Caco-2 (cell line): ENCODE results near the gene TASOR. TPM values are rescaled to one million over a fixed set of nuclear protein-coding genes. Genes with fewer than 3 reads are reported as not detected.
"Not testable (repeated sequence)": the region's sequence is repeated elsewhere in the genome, so short reads cannot be mapped to it uniquely, and the experiment has no call there.

ENCODE experiments used
- BruUV-seq: library from RNA; stranded (reverse); fragments of 400-500 nt; replicated peaks from 2 replicates; lab custom pipeline; 2021; lab: Mats Ljungman, UMichigan
- CTCF ChIA-PET: fragments of 300-600 bp; sonication (Branson Sonifier 250); formaldehyde crosslinking; loops from one replicate; lab custom pipeline; 2022; ENCODE audit warnings: antibody characterized with exemption; lab: Charles Lee
- POLR2A ChIA-PET: fragments of 300-600 bp; sonication (Branson Sonifier 250); formaldehyde crosslinking; loops from one replicate; lab custom pipeline; 2022; ENCODE audit warnings: antibody characterized with exemption; lab: Charles Lee
- DNase-seq, 2 experiments: peaks; one replicate each; pipeline versions ENCODE4 v3.0.0 to v3.0.0-alpha.2; 2020 to 2022
- H3K27me3 ChIP-seq: replicated peaks from 2 replicates; pipeline ENCODE4 v1.6.0; 2011; ENCODE audit warnings: low read length; ENCODE audit not compliant: control insufficient read depth, insufficient read depth
- H3K36me3 ChIP-seq: 2 replicates; pipeline ENCODE4 v1.5.1; 2011; ENCODE audit warnings: low read length; ENCODE audit not compliant: control insufficient read depth, insufficient read depth
- H3K4me1 ChIP-seq: fragments of 250-450 bp; sonication (Bioruptor Pico); 2 replicates; pipeline ENCODE4 v1.5.1; 2020; ENCODE audit warnings: mild to moderate bottlenecking
- H3K4me3 ChIP-seq: 2 replicates; pipeline ENCODE4 v1.5.1; 2011; ENCODE audit warnings: low read depth, mild to moderate bottlenecking, control low read depth, low read length
- H3K9me3 ChIP-seq: fragments of 250-450 bp; sonication (Bioruptor Pico); 2 replicates; pipeline ENCODE4 v1.5.1; 2020; ENCODE audit warnings: mild to moderate bottlenecking, moderate library complexity
- H3K27ac Mint-ChIP-seq: one replicate; pipeline ENCODE4 v1.8.0; 2022; ENCODE audit warnings: mixed read lengths; ENCODE audit not compliant: unreplicated experiment
- H3K27me3 Mint-ChIP-seq: one replicate; pipeline ENCODE4 v1.8.0; 2022; ENCODE audit warnings: mixed read lengths; ENCODE audit not compliant: insufficient read depth, unreplicated experiment
- H3K36me3 Mint-ChIP-seq: one replicate; pipeline ENCODE4 v1.8.0; 2022; ENCODE audit warnings: mild to moderate bottlenecking, mixed read lengths; ENCODE audit not compliant: insufficient read depth, unreplicated experiment
- H3K4me1 Mint-ChIP-seq: one replicate; pipeline ENCODE4 v1.8.0; 2022; ENCODE audit warnings: low read depth, mixed read lengths; ENCODE audit not compliant: unreplicated experiment
- H3K4me3 Mint-ChIP-seq: one replicate; pipeline ENCODE4 v1.8.0; 2022; ENCODE audit warnings: mild to moderate bottlenecking, moderate library complexity, mixed read lengths; ENCODE audit not compliant: unreplicated experiment
- H3K9me3 Mint-ChIP-seq: one replicate; pipeline ENCODE4 v1.8.0; 2022; ENCODE audit warnings: mixed read lengths; ENCODE audit not compliant: unreplicated experiment
- CTCF ChIP-seq, 2 experiments: fragments of 200-600 bp in 1 of 2; IDR thresholded peaks; 1 replicate in 1 of 2; 2 replicates in 1 of 2; pipeline versions ENCODE4 v1.5.1 to v1.8.0; 2011 to 2022; ENCODE audit warnings: antibody characterized with exemption in 1 of 2, control low read depth in 1 of 2, inconsistent platforms in 1 of 2, low read depth in 1 of 2, low read length in 1 of 2, mild to moderate bottlenecking in 1 of 2, moderate library complexity in 1 of 2; ENCODE audit not compliant: insufficient read depth in 1 of 2, severe bottlenecking in 1 of 2, unreplicated experiment in 1 of 2
- intact Hi-C: fragments of 100-400 bp; cut with micrococcal nuclease; formaldehyde crosslinking; loops from one replicate; pipeline ENCODE4 v1.10.0; 2022; ENCODE audit not compliant: unreplicated experiment
- total RNA-seq: library from RNA; stranded (reverse); gene quantifications from 2 replicates; pipeline ENCODE4 v1.2.3, GENCODE V29; 2022

The TASOR gene
- total RNA-seq, 1 experiment from 2014 or later = 54.7 TPM

- no peaks in the 10 kb centered on the region for H3K27me3 Mint-ChIP-seq
- intact Hi-C loops = no loop called here
- no peaks in the 10 kb centered on the region for H3K27me3 ChIP-seq
- H3K27ac Mint-ChIP-seq = no peak overlapping the region
- DNase-seq = no peak
- H3K4me3 Mint-ChIP-seq = no peak overlapping the region
- no peaks in the 10 kb centered on the region for H3K36me3 ChIP-seq
- H3K9me3 Mint-ChIP-seq = no peaks in the 10 kb centered on the region
- no peak overlapping the region for H3K4me3 ChIP-seq
- no peak for TF ChIP-seq CTCF (IDR thresholded peaks at IDR 0.05; ENCODE audit: insufficient read depth in 1 of 2, low read depth in 1 of 2, low read length in 1 of 2, severe bottlenecking in 1 of 2, unreplicated experiment in 1 of 2)
- peaks cover 7% of the 10 kb centered on the region; the same call in 1 of the 2 replicates for H3K4me1 ChIP-seq
- H3K9me3 ChIP-seq = no peaks in the 10 kb centered on the region
- ChIA-PET POLR2A (no interaction called here), CTCF (no interaction called here)
- H3K36me3 Mint-ChIP-seq = no peaks in the 10 kb centered on the region
- BruUV-seq = no TSS peak
- H3K4me1 Mint-ChIP-seq = no peaks in the 10 kb centered on the region
Measured at GRCh38 chr3:56693750-56694149, 10.7 kb upstream of the TASOR start.

DNA sequence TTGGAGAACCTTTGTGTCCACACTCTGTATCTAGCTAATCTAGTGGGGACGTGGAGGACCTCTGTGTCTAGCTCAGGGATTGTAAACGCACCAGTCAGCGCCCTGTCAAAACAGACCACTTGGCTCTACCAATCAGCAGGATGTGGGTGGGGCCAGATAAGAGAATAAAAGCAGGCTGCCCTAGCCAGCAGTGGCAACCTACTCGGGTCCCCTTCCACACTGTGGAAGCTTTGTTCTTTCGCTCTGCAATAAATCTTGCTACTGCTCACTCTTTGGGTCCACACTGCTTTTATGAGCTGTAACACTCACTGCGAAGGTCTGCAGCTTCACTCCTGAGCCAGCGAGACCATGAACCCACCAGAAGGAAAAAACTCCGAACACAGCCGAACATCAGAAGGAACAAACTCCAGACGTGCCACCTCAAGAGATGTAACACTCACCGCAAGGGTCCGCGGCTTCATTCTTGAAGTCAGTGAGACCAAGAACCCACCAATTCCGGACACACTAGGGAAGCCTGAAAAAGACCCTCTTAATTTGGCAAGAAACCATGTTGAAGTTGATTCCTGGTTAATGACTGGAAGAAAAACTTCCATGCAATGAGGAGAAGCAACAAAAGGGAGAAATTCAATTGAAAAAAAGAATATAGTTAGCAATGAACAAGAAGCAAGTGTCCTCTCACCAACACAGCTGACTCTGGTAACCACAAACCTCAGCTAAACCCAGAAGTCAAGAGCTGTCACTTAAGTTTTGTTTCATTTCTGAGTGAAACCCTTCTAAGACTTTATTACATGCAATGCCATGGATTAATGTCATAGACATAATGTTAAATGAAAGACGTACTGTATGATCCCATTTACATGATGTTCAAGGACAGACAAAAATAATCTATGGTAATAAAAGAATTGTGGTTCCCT is 9.7 kb upstream of the TASOR start:
- H3K36me3 ChIP-seq, DNase-seq, H3K4me3 Mint-ChIP-seq, H3K9me3 ChIP-seq, H3K27ac Mint-ChIP-seq, H3K4me1 ChIP-seq, H3K27me3 Mint-ChIP-seq, H3K27me3 ChIP-seq, intact Hi-C loops, H3K36me3 Mint-ChIP-seq, H3K4me3 ChIP-seq, POLR2A ChIA-PET, CTCF ChIA-PET, H3K4me1 Mint-ChIP-seq, H3K9me3 Mint-ChIP-seq: not testable (repeated sequence)
- TSS peak; percentile 88 for BruUV-seq

GRCh38 chr3:56692001-56692365 is 8.9 kb upstream of the TASOR start:
- H3K27ac Mint-ChIP-seq, DNase-seq, H3K9me3 ChIP-seq, BruUV-seq, H3K36me3 ChIP-seq, POLR2A ChIA-PET, H3K4me1 Mint-ChIP-seq, H3K36me3 Mint-ChIP-seq, H3K4me1 ChIP-seq, H3K4me3 ChIP-seq, H3K4me3 Mint-ChIP-seq, H3K27me3 Mint-ChIP-seq, H3K9me3 Mint-ChIP-seq, H3K27me3 ChIP-seq, intact Hi-C loops: not testable (repeated sequence)
- CTCF ChIA-PET = interaction anchor here (0.6 kb wide), 1 partner anchor 223 kb away, joined by 4 read pairs; no protein-coding TSS in a partner anchor
